ENCODE measurements around the gene AGAP1. TPM values are rescaled to one million over a fixed set of nuclear protein-coding genes. Genes with fewer than 3 reads are reported as not detected.

The AGAP1 gene
- total RNA-seq, 2 donors from 2014 or later: 32.8 to 34.7 TPM

- 94 to 100% methylated on average over 10 of the region's 10 CpGs for WGBS, 2 experiments (ENCODE audit: insufficient coverage in 1 of 2, insufficient read length in 1 of 2)
- no peak for TF ChIP-seq CTCF (conservative IDR thresholded peaks at IDR 0.05)
- H3K27ac Mint-ChIP-seq: no peak overlapping the region
Observed at GRCh38 chr2:235678712-235679111, 184.9 kb downstream of the AGAP1 start.

GRCh38 chr2:235679471-235679870, 185.6 kb downstream of the AGAP1 start:
- Histone ChIP-seq H3K9me3 (ENCODE audit: control insufficient read depth, low read length) (no peaks in the 10 kb centered on the region), H3K4me1 (ENCODE audit: control insufficient read depth, insufficient read depth, low read length) (peaks cover 5% of the 10 kb centered on the region), H3K4me3 (ENCODE audit: low read length) (no peak overlapping the region), H3K9ac (ENCODE audit: extremely low read depth, low read length, poor library complexity, severe bottlenecking) (no peak overlapping the region), H3K36me3 (ENCODE audit: control insufficient read depth, insufficient read depth, low read length) (no peaks in the 10 kb centered on the region), H3K27me3 (ENCODE audit: control insufficient read depth, insufficient read depth, low read length, poor library complexity, severe bottlenecking) (no peaks in the 10 kb centered on the region), H3K27ac (ENCODE audit: low read depth, low read length) (no peak overlapping the region)
- no peak for TF ChIP-seq CTCF (conservative IDR thresholded peaks at IDR 0.05)
- 94 to 100% methylated on average over 1 to 5 of the region's 5 CpGs for WGBS, 2 experiments (ENCODE audit: insufficient coverage in 1 of 2, insufficient read length in 1 of 2)
- peaks cover 2% of the 10 kb centered on the region for H3K36me3 Mint-ChIP-seq (ENCODE audit: low read depth)
- H3K4me3 Mint-ChIP-seq: no peak overlapping the region
- DNase-seq: no peak
- H3K9me3 Mint-ChIP-seq: no peaks in the 10 kb centered on the region
- peaks cover 6% of the 10 kb centered on the region for H3K4me1 Mint-ChIP-seq
- H3K27me3 Mint-ChIP-seq (ENCODE audit: insufficient read depth): no peaks in the 10 kb centered on the region
- no peak overlapping the region for H3K27ac Mint-ChIP-seq

More at GRCh38 chr2:235678712-235679111, 184.9 kb downstream of the AGAP1 start:
- Histone ChIP-seq H3K27me3 (ENCODE audit: control insufficient read depth, insufficient read depth, low read length, poor library complexity, severe bottlenecking) (no peaks in the 10 kb centered on the region), H3K4me1 (ENCODE audit: control insufficient read depth, insufficient read depth, low read length) (peaks cover 5% of the 10 kb centered on the region), H3K4me3 (ENCODE audit: low read length) (no peak overlapping the region), H3K36me3 (ENCODE audit: control insufficient read depth, insufficient read depth, low read length) (no peaks in the 10 kb centered on the region), H3K27ac (ENCODE audit: low read depth, low read length) (no peak overlapping the region), H3K9ac (ENCODE audit: extremely low read depth, low read length, poor library complexity, severe bottlenecking) (no peak overlapping the region), H3K9me3 (ENCODE audit: control insufficient read depth, low read length) (no peaks in the 10 kb centered on the region)
- Mint-ChIP-seq H3K36me3 (ENCODE audit: low read depth) (peaks cover 2% of the 10 kb centered on the region), H3K9me3 (no peaks in the 10 kb centered on the region), H3K4me3 (no peak overlapping the region), H3K27me3 (ENCODE audit: insufficient read depth) (no peaks in the 10 kb centered on the region), H3K4me1 (peaks cover 6% of the 10 kb centered on the region)
- no peak for DNase-seq

- Histone ChIP-seq H3K4me1 (ENCODE audit: control insufficient read depth, insufficient read depth, low read length) (peaks cover 5% of the 10 kb centered on the region), H3K36me3 (ENCODE audit: control insufficient read depth, insufficient read depth, low read length) (no peaks in the 10 kb centered on the region), H3K9me3 (ENCODE audit: control insufficient read depth, low read length) (no peaks in the 10 kb centered on the region), H3K27ac (ENCODE audit: low read depth, low read length) (no peak overlapping the region), H3K9ac (ENCODE audit: extremely low read depth, low read length, poor library complexity, severe bottlenecking) (no peak overlapping the region), H3K4me3 (ENCODE audit: low read length) (no peak overlapping the region), H3K27me3 (ENCODE audit: control insufficient read depth, insufficient read depth, low read length, poor library complexity, severe bottlenecking) (no peaks in the 10 kb centered on the region)
- TF ChIP-seq CTCF (conservative IDR thresholded peaks at IDR 0.05): no peak
- DNase-seq: no peak
- peaks cover 2% of the 10 kb centered on the region for H3K36me3 Mint-ChIP-seq (ENCODE audit: low read depth)
- H3K27me3 Mint-ChIP-seq (ENCODE audit: insufficient read depth): no peaks in the 10 kb centered on the region
- 90 to 96% methylated on average over 8 to 10 of the region's 10 CpGs for WGBS, 2 experiments (ENCODE audit: insufficient coverage in 1 of 2, insufficient read length in 1 of 2)
- no peak overlapping the region for H3K4me3 Mint-ChIP-seq
- H3K27ac Mint-ChIP-seq: peak overlapping the region; percentile 44
- peaks cover 8% of the 10 kb centered on the region for H3K4me1 Mint-ChIP-seq
- no peaks in the 10 kb centered on the region for H3K9me3 Mint-ChIP-seq
Observed at GRCh38 chr2:235685024-235685721, 191.3 kb downstream of the AGAP1 start.

Data from endodermal cell (in vitro differentiated cells).